GM13976 (cell line): ENCODE results near the gene METTL16.

Source experiments
- DNase-seq: peaks from one replicate; pipeline ENCODE4 v3.0.0; 2012; ENCODE audit warnings: low spot score
- in situ Hi-C: fragments of 300-500 bp; cut with MboI; formaldehyde crosslinking; loops from one replicate; pipeline ENCODE4 v1.12.0; 2022; ENCODE audit warnings: low sequenced_read_pairs, mixed read lengths, inconsistent platforms; ENCODE audit not compliant: unreplicated experiment
- TF ChIP-seq, protein P1 (sequence below): IDR thresholded peaks from 2 replicates; pipeline ENCODE4 v1.5.1; 2012; ENCODE audit warnings: borderline replicate concordance, mild to moderate bottlenecking; ENCODE audit not compliant: insufficient read depth; ENCODE audit errors: extremely low read depth, missing control alignments, control extremely low read depth

The METTL16 gene

DNA sequence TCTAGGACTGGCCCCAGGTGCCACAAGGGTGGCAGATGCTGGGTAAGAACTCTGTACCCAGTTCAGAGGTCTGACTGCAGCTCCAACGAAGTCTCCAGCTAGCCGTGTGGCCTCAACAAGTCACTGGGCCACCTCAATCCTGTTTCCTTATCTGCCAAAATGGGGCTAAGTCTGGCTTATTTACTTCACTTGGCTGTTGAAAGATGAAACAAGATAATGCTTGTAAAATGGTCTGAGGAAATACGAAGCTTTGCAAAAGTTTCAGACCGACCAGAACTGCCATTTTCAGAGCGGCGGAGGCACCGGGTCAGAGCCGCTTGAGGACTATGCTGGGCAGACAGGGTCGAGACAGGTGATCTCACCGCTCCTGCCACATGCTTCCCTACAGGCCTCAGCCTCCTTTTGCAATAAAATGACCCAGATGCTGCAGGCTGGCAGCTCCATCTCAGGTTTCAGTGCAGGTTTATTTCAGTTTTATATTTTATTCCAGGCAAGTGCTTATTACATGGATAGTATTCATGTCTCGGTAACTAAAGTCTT is 128.0 kb downstream of the METTL16 start:
- in situ Hi-C loops, result no loop called here
- TF ChIP-seq, protein P1, sequence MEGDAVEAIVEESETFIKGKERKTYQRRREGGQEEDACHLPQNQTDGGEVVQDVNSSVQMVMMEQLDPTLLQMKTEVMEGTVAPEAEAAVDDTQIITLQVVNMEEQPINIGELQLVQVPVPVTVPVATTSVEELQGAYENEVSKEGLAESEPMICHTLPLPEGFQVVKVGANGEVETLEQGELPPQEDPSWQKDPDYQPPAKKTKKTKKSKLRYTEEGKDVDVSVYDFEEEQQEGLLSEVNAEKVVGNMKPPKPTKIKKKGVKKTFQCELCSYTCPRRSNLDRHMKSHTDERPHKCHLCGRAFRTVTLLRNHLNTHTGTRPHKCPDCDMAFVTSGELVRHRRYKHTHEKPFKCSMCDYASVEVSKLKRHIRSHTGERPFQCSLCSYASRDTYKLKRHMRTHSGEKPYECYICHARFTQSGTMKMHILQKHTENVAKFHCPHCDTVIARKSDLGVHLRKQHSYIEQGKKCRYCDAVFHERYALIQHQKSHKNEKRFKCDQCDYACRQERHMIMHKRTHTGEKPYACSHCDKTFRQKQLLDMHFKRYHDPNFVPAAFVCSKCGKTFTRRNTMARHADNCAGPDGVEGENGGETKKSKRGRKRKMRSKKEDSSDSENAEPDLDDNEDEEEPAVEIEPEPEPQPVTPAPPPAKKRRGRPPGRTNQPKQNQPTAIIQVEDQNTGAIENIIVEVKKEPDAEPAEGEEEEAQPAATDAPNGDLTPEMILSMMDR, result no peak
- no peak for DNase-seq

DNA sequence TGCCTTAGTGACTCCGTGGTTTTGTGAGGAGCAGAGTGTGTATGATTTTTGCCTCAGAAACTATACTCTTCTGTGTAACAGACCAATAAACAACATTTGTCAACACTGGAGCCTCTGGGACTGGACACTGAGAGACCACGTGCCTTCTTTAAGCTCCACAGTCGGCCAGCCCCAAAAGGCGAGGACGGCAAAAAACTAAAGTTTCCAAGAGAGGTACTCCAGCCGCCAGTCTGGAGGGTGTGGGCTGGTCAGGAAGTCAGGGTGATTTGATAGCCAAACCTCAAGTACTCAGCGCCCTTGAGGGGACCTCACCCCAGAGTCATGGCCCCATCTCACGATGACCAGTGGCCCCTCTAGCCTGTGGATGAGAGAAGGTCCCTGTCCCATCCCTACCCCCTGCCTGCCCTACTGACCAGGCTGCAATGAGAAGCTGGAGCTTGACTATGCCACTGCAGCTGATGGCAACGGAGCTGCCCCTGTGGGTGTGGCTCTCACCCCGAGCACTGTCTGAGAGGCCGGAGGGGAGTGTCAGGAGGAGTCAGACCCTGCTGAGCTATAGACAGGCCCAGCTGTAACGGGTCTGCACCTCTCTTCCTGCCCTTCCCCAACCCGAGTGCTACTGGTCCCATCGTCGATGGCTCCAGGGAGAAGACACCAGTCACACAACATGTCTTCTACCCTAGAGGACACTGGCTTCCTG is 130.6 kb downstream of the METTL16 start:
- DNase-seq, result no peak
- in situ Hi-C loops, result no loop called here
- TF ChIP-seq, protein P1, result no peak

DNA sequence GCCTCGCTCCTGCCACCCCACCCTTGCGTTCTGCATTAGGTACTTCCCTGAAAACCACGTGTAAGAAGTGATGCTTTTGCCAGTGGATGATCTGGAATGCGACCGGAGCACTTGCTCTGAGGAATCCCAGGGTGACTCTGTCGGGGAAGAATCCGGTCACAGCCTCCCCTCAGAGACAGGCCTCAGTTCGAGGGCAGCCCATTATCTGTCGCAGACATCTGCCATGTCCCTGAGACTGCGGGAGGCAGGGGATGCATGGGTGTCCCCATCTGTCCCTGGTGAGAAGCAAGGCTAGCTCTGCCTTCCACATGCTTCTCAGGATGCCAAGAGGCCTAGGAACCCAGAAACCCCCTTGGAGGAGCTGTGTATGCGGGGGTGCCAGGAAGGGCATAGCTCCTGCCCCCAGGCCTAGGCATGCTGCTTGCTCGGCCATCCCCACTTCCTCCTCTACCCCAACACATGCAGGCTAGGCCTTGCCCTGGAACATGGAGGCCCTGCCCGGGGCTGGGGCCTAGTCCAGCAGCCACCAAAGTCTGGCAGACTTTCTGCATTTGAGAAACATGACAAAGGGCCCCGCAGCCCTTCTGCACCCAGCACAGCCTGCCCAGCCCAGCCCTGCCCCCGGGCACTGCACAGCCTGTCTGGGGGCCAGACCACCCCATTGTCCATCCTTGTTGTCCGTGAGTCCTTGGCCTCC is 131.3 kb downstream of the METTL16 start:
- in situ Hi-C loops, result no loop called here
- TF ChIP-seq, protein P1, result no peak
- no peak for DNase-seq

DNA sequence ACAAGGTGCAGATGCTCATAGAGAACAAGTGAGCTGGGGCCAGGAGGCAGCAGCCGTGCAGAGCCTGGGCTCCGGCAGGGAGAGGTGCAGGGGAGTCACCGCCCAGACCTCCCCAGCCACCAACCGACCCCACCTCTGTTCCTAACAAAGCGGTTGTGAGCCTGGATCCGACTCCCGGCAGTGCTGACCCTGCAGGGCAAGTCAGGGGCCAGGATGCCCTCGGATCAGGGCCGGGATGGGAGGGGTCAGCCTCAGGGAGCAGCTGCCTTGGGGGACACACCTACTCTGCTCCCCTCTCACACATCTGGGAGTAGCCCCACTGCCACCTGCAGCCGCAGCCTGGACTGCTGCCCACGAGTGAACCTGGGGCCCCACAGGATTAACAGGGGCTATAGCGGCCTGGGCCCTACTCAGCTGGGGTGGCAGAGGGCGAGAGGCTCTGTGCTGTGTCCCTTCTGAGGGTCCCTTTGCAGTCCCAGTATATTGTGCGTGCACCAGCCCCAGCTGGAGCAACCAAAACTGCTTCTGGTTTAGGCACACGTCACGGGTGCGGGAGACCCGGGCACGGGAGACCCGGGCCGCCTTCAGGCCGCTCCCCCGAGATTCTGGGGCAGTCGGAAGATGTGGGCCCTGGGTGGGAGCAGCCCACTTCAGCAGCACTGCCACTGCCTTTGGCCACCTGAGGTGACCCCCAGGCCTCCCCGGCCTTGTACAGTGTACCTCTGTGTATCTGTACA is 132.0 kb downstream of the METTL16 start:
- no peak for DNase-seq
- TF ChIP-seq, protein P1, result no peak
- in situ Hi-C loops, result no loop called here

DNA sequence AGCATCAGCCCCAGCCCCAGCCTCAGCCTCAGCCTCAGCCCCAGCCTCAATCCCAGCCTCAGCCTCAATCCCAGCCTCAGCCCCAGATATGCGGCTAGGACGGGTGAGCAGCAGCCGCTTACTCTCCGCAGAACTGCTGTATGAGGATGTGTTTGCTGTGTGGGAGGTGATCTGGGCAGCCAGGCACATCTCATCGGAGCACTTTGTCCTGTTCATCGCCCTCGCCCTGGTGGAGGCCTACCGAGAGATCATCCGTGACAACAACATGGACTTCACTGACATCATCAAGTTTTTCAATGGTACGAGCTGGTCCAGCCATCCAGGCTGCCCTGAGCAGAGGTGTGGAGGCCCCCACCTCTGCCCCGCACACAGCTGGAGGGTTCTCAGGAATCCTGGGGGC is 132.8 kb downstream of the METTL16 start:
- DNase-seq, result no peak
- in situ Hi-C loops, result no loop called here
- TF ChIP-seq, protein P1, result no peak

DNA sequence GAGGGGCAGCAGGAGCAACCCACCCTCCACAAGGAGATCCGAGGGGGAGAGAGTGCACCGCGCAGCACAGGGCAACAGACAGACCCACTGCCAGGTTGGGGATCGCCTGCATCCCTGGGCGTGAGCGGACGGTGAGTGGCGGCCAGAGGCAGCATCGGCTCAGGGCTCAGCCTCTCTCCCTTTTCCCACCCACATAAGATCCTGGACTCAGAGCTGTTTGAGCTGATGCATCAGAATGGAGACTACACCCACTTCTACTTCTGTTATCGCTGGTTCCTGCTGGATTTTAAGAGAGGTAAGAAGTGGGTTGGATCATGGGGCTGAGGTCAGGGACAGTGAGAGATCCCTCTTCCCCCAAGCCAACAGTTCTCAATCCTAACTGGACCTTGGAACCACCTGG is 134.0 kb downstream of the METTL16 start:
- TF ChIP-seq, protein P1, result no peak
- no peak for DNase-seq
- in situ Hi-C loops, result no loop called here
